WTC11 (cell line): ENCODE measurements around the gene OTOP1. TPM values are rescaled to one million over a fixed set of nuclear protein-coding genes. Genes with fewer than 3 reads are reported as not detected.
"Not testable (repeated sequence)": the region's sequence is repeated elsewhere in the genome, so short reads cannot be mapped to it uniquely, and the experiment has no call there.

Experiments
- ATAC-seq: fragments of 200-7000 bp; cut with Tn5 transposase; 2 replicates; pipeline ENCODE4 v1.10.0; 2021; ENCODE audit warnings: mild to moderate bottlenecking, moderate library complexity
- CTCF ChIA-PET: fragments of 300-600 bp; sonication (Branson Sonifier 250); formaldehyde crosslinking; loops from one replicate; lab custom pipeline; 2021; ENCODE audit warnings: antibody characterized with exemption; lab: Charles Lee
- POLR2A ChIA-PET: fragments of 350-600 bp; sonication (Branson Sonifier 250); formaldehyde crosslinking; loops from one replicate; lab custom pipeline; 2021; ENCODE audit warnings: antibody characterized with exemption; lab: Charles Lee
- DNase-seq: peaks from one replicate; pipeline ENCODE4 v3.0.0; 2021; ENCODE audit warnings: low spot score
- H3K27ac Mint-ChIP-seq: 2 replicates; pipeline ENCODE4 v1.8.0; 2021; ENCODE audit warnings: mixed read lengths
- H3K27me3 Mint-ChIP-seq: 2 replicates; pipeline ENCODE4 v1.8.0; 2021; ENCODE audit warnings: low read depth, mild to moderate bottlenecking, moderate library complexity, mixed read lengths
- H3K36me3 Mint-ChIP-seq: 2 replicates; pipeline ENCODE4 v1.8.0; 2021; ENCODE audit warnings: mixed read lengths
- H3K4me1 Mint-ChIP-seq: 2 replicates; pipeline ENCODE4 v1.8.0; 2022; ENCODE audit warnings: mixed read lengths
- H3K4me3 Mint-ChIP-seq: 2 replicates; pipeline ENCODE4 v1.8.0; 2021; ENCODE audit warnings: mild to moderate bottlenecking, moderate library complexity, mixed read lengths
- H3K9me3 Mint-ChIP-seq: 2 replicates; pipeline ENCODE4 v1.8.0; 2021; ENCODE audit warnings: mixed read lengths
- HMGA2 ChIP-seq: fragments of 250-450 bp; sonication (Bioruptor Pico); IDR thresholded peaks from 2 replicates; pipeline ENCODE4 v1.4.0; 2021; ENCODE audit warnings: mild to moderate bottlenecking, moderate library complexity
- total RNA-seq: library from RNA; stranded (reverse); gene quantifications from 3 replicates; pipeline ENCODE4 v1.2.3, GENCODE V29; 2021

The OTOP1 gene
- total RNA-seq, 1 experiment from 2014 or later: not detected

- H3K36me3 Mint-ChIP-seq, ATAC-seq, H3K4me3 Mint-ChIP-seq, H3K27ac Mint-ChIP-seq, DNase-seq, H3K27me3 Mint-ChIP-seq, POLR2A ChIA-PET, CTCF ChIA-PET, H3K9me3 Mint-ChIP-seq: not testable (repeated sequence)
- H3K4me1 Mint-ChIP-seq: peaks cover 68% of the 10 kb centered on the region
- peak; percentile 53; the same call in 1 of the 2 replicates for TF ChIP-seq HMGA2 (CRISPR knock-in tag)
These were observed 62.1 kb downstream of the OTOP1 start for GRCh38 chr4:4164532-4165173.

- POLR2A ChIA-PET, H3K4me3 Mint-ChIP-seq, H3K36me3 Mint-ChIP-seq, H3K9me3 Mint-ChIP-seq, H3K27me3 Mint-ChIP-seq, H3K27ac Mint-ChIP-seq, ATAC-seq: not testable (repeated sequence)
- peaks cover 48% of the 10 kb centered on the region for H3K4me1 Mint-ChIP-seq
- CTCF ChIA-PET: interaction anchor here (1.8 kb wide), 1 partner anchor 21 kb away, joined by 13 read pairs; no protein-coding TSS in a partner anchor
- peak; percentile 69 for DNase-seq
These were observed 64.5 kb downstream of the OTOP1 start for GRCh38 chr4:4162186-4162585.

- CTCF ChIA-PET: interaction anchor here (1.8 kb wide), 1 partner anchor 22 kb away, joined by 13 read pairs; no protein-coding TSS in a partner anchor
- H3K27me3 Mint-ChIP-seq, H3K4me3 Mint-ChIP-seq, H3K36me3 Mint-ChIP-seq, H3K9me3 Mint-ChIP-seq, POLR2A ChIA-PET, DNase-seq, ATAC-seq, H3K27ac Mint-ChIP-seq: not testable (repeated sequence)
- H3K4me1 Mint-ChIP-seq: peaks cover 39% of the 10 kb centered on the region
These were observed 65.6 kb downstream of the OTOP1 start for GRCh38 chr4:4160956-4161665.

- ATAC-seq, H3K4me1 Mint-ChIP-seq, H3K27ac Mint-ChIP-seq, CTCF ChIA-PET, DNase-seq, POLR2A ChIA-PET, H3K9me3 Mint-ChIP-seq, H3K36me3 Mint-ChIP-seq, H3K4me3 Mint-ChIP-seq, H3K27me3 Mint-ChIP-seq: not testable (repeated sequence)
These were observed 81.1 kb downstream of the OTOP1 start for GRCh38 chr4:4145622-4146021.

- CTCF ChIA-PET, DNase-seq, H3K36me3 Mint-ChIP-seq, H3K27ac Mint-ChIP-seq, H3K4me3 Mint-ChIP-seq, H3K4me1 Mint-ChIP-seq, H3K27me3 Mint-ChIP-seq, POLR2A ChIA-PET, ATAC-seq, H3K9me3 Mint-ChIP-seq: not testable (repeated sequence)
These were observed 83.4 kb downstream of the OTOP1 start for GRCh38 chr4:4143376-4143775.

- CTCF ChIA-PET, ATAC-seq, H3K27ac Mint-ChIP-seq, H3K27me3 Mint-ChIP-seq, POLR2A ChIA-PET, H3K4me3 Mint-ChIP-seq, H3K9me3 Mint-ChIP-seq, H3K4me1 Mint-ChIP-seq, H3K36me3 Mint-ChIP-seq: not testable (repeated sequence)
- peak; percentile 19 for DNase-seq
These were observed 84.0 kb downstream of the OTOP1 start for GRCh38 chr4:4142679-4143078.

- H3K4me3 Mint-ChIP-seq, ATAC-seq, H3K36me3 Mint-ChIP-seq, H3K9me3 Mint-ChIP-seq, POLR2A ChIA-PET, H3K27me3 Mint-ChIP-seq, H3K27ac Mint-ChIP-seq, DNase-seq, CTCF ChIA-PET, H3K4me1 Mint-ChIP-seq: not testable (repeated sequence)
These were observed 85.5 kb downstream of the OTOP1 start for GRCh38 chr4:4141186-4141585.

Other genes with a start within 250 kb of the OTOP1 start
- 21.1 to 26.5 TPM (median 25.4 TPM) in 3 replicates for gene TMEM128, start 21.3 kb upstream of the OTOP1 start, total RNA-seq
- 32.1 to 36.8 TPM (median 34.1 TPM) in 3 replicates for gene LYAR, start 63.2 kb upstream of the OTOP1 start, total RNA-seq
- gene ZBTB49, start 63.3 kb upstream of the OTOP1 start, total RNA-seq: 4.4 to 7.4 TPM (median 5.6 TPM) in 3 replicates
- gene NSG1, start 160.2 kb upstream of the OTOP1 start, total RNA-seq: 20.3 to 24.2 TPM (median 22.3 TPM) in 3 replicates